ENCODE data around the gene ZBTB12.

- TF ChIP-seq CTCF (IDR thresholded peaks at IDR 0.05; ENCODE audit: poor library complexity) (no peak), EZH2 (IDR thresholded peaks at IDR 0.05; ENCODE audit: borderline replicate concordance) (no peak), EZH2phosphoT487 (IDR thresholded peaks at IDR 0.05; ENCODE audit: low read depth, severe bottlenecking, unreplicated experiment) (no peak)
Observed at GRCh38 chr6:31851485-31851832, 50.4 kb downstream of the ZBTB12 start.

All from hepatocyte (in vitro differentiated cells).